ENCODE data around the gene CNTN1.
A peak's percentile ranks its signal among the peaks of the same experiment; 100 is the strongest.

The CNTN1 gene

GRCh38 chr12:40691913-40692764, at the start of gene CNTN1:
CNTN1 (plus strand) TSS chr12:40692439.
- Histone ChIP-seq H3K4me3 (ENCODE audit: low read depth in 1 of 5, low read length in 5 of 5) (peak within 1 kb of the TSS; percentile 48 to 65 (median 63)), H3K27ac (ENCODE audit: low read depth, low read length) (no peak within 1 kb of the TSS), H3K4me1 (ENCODE audit: control insufficient read depth in 5 of 5, insufficient read depth in 5 of 5, low read length in 5 of 5) (peaks cover 4 to 19% (median 16%) of the 10 kb centered on the region in 5 donors), H3K36me3 (ENCODE audit: control insufficient read depth in 5 of 5, insufficient read depth in 5 of 5, low read length in 5 of 5) (no peaks in the 10 kb centered on the region), H3K27me3 (ENCODE audit: control insufficient read depth in 5 of 5, insufficient read depth in 4 of 5, low read length in 5 of 5) (peaks cover 10 to 24% (median 18%) of the 10 kb centered on the region in 5 donors), H3K9me3 (ENCODE audit: control insufficient read depth in 5 of 5, low read length in 5 of 5) (no peaks in the 10 kb centered on the region), H3K9ac (ENCODE audit: low read length in 5 of 5) (peak within 1 kb of the TSS in 2 of 5 donors; percentile 8 to 52)

GRCh38 chr12:40643506-40643905, 48.7 kb upstream of the CNTN1 start:
- Histone ChIP-seq H3K27ac (ENCODE audit: low read depth, low read length) (no peak overlapping the region), H3K9ac (ENCODE audit: low read length in 5 of 5) (no peak overlapping the region), H3K36me3 (ENCODE audit: control insufficient read depth in 5 of 5, insufficient read depth in 5 of 5, low read length in 5 of 5) (no peaks in the 10 kb centered on the region), H3K9me3 (ENCODE audit: control insufficient read depth in 5 of 5, low read length in 5 of 5) (peaks cover 0 to 3% (median 0%) of the 10 kb centered on the region in 5 donors), H3K27me3 (ENCODE audit: control insufficient read depth in 5 of 5, insufficient read depth in 4 of 5, low read length in 5 of 5) (no peaks in the 10 kb centered on the region), H3K4me1 (ENCODE audit: control insufficient read depth in 5 of 5, insufficient read depth in 5 of 5, low read length in 5 of 5) (no peaks in the 10 kb centered on the region), H3K4me3 (ENCODE audit: low read depth in 1 of 5, low read length in 5 of 5) (no peak overlapping the region)

- Histone ChIP-seq H3K4me1 (ENCODE audit: control insufficient read depth in 5 of 5, insufficient read depth in 5 of 5, low read length in 5 of 5) (no peaks in the 10 kb centered on the region), H3K9ac (ENCODE audit: low read length in 5 of 5) (no peak overlapping the region), H3K27ac (ENCODE audit: low read depth, low read length) (no peak overlapping the region), H3K36me3 (ENCODE audit: control insufficient read depth in 5 of 5, insufficient read depth in 5 of 5, low read length in 5 of 5) (no peaks in the 10 kb centered on the region), H3K9me3 (ENCODE audit: control insufficient read depth in 5 of 5, low read length in 5 of 5) (peaks cover 0 to 3% (median 0%) of the 10 kb centered on the region in 5 donors), H3K27me3 (ENCODE audit: control insufficient read depth in 5 of 5, insufficient read depth in 4 of 5, low read length in 5 of 5) (no peaks in the 10 kb centered on the region), H3K4me3 (ENCODE audit: low read depth in 1 of 5, low read length in 5 of 5) (no peak overlapping the region)
Measured at GRCh38 chr12:40643976-40644375, 48.3 kb upstream of the CNTN1 start.

GRCh38 chr12:40644708-40645107, 47.5 kb upstream of the CNTN1 start:
- no peaks in the 10 kb centered on the region for H3K36me3 ChIP-seq (ENCODE audit: control insufficient read depth in 5 of 5, insufficient read depth in 5 of 5, low read length in 5 of 5)
- H3K9me3 ChIP-seq (ENCODE audit: control insufficient read depth in 5 of 5, low read length in 5 of 5): peaks cover 0 to 3% (median 0%) of the 10 kb centered on the region in 5 donors

GRCh38 chr12:40645361-40645760, 46.9 kb upstream of the CNTN1 start:
- Histone ChIP-seq H3K9me3 (ENCODE audit: control insufficient read depth in 5 of 5, low read length in 5 of 5) (peaks cover 0 to 3% (median 0%) of the 10 kb centered on the region in 5 donors), H3K9ac (ENCODE audit: low read length in 5 of 5) (no peak overlapping the region), H3K36me3 (ENCODE audit: control insufficient read depth in 5 of 5, insufficient read depth in 5 of 5, low read length in 5 of 5) (no peaks in the 10 kb centered on the region), H3K4me3 (ENCODE audit: low read depth in 1 of 5, low read length in 5 of 5) (no peak overlapping the region), H3K27me3 (ENCODE audit: control insufficient read depth in 5 of 5, insufficient read depth in 4 of 5, low read length in 5 of 5) (no peaks in the 10 kb centered on the region), H3K27ac (ENCODE audit: low read depth, low read length) (no peak overlapping the region), H3K4me1 (ENCODE audit: control insufficient read depth in 5 of 5, insufficient read depth in 5 of 5, low read length in 5 of 5) (no peaks in the 10 kb centered on the region)

More at GRCh38 chr12:40644708-40645107, 47.5 kb upstream of the CNTN1 start:
- Histone ChIP-seq H3K27ac (ENCODE audit: low read depth, low read length) (no peak overlapping the region), H3K4me3 (ENCODE audit: low read depth in 1 of 5, low read length in 5 of 5) (no peak overlapping the region), H3K4me1 (ENCODE audit: control insufficient read depth in 5 of 5, insufficient read depth in 5 of 5, low read length in 5 of 5) (no peaks in the 10 kb centered on the region), H3K9ac (ENCODE audit: low read length in 5 of 5) (no peak overlapping the region), H3K27me3 (ENCODE audit: control insufficient read depth in 5 of 5, insufficient read depth in 4 of 5, low read length in 5 of 5) (no peaks in the 10 kb centered on the region)

- H3K27ac ChIP-seq (ENCODE audit: low read depth, low read length): no peak overlapping the region
- no peak overlapping the region for H3K9ac ChIP-seq (ENCODE audit: low read length in 5 of 5)
- no peaks in the 10 kb centered on the region for H3K4me1 ChIP-seq (ENCODE audit: control insufficient read depth in 5 of 5, insufficient read depth in 5 of 5, low read length in 5 of 5)
- H3K4me3 ChIP-seq (ENCODE audit: low read depth in 1 of 5, low read length in 5 of 5): no peak overlapping the region
- H3K27me3 ChIP-seq (ENCODE audit: control insufficient read depth in 5 of 5, insufficient read depth in 4 of 5, low read length in 5 of 5): no peaks in the 10 kb centered on the region
- H3K36me3 ChIP-seq (ENCODE audit: control insufficient read depth in 5 of 5, insufficient read depth in 5 of 5, low read length in 5 of 5): no peaks in the 10 kb centered on the region
- peaks cover 0 to 9% (median 5%) of the 10 kb centered on the region in 5 donors for H3K9me3 ChIP-seq (ENCODE audit: control insufficient read depth in 5 of 5, low read length in 5 of 5)
Measured at GRCh38 chr12:40646456-40646855, 45.8 kb upstream of the CNTN1 start.

- Histone ChIP-seq H3K4me1 (ENCODE audit: control insufficient read depth in 5 of 5, insufficient read depth in 5 of 5, low read length in 5 of 5) (no peaks in the 10 kb centered on the region), H3K9ac (ENCODE audit: low read length in 5 of 5) (no peak overlapping the region), H3K4me3 (ENCODE audit: low read depth in 1 of 5, low read length in 5 of 5) (no peak overlapping the region), H3K9me3 (ENCODE audit: control insufficient read depth in 5 of 5, low read length in 5 of 5) (peaks cover 0 to 9% (median 5%) of the 10 kb centered on the region in 5 donors), H3K36me3 (ENCODE audit: control insufficient read depth in 5 of 5, insufficient read depth in 5 of 5, low read length in 5 of 5) (no peaks in the 10 kb centered on the region), H3K27me3 (ENCODE audit: control insufficient read depth in 5 of 5, insufficient read depth in 4 of 5, low read length in 5 of 5) (no peaks in the 10 kb centered on the region), H3K27ac (ENCODE audit: low read depth, low read length) (no peak overlapping the region)
Measured at GRCh38 chr12:40646911-40647310, 45.3 kb upstream of the CNTN1 start.

- Histone ChIP-seq H3K27ac (ENCODE audit: low read depth, low read length) (no peak overlapping the region), H3K4me1 (ENCODE audit: control insufficient read depth in 5 of 5, insufficient read depth in 5 of 5, low read length in 5 of 5) (no peaks in the 10 kb centered on the region), H3K36me3 (ENCODE audit: control insufficient read depth in 5 of 5, insufficient read depth in 5 of 5, low read length in 5 of 5) (no peaks in the 10 kb centered on the region), H3K4me3 (ENCODE audit: low read depth in 1 of 5, low read length in 5 of 5) (no peak overlapping the region), H3K9ac (ENCODE audit: low read length in 5 of 5) (no peak overlapping the region), H3K27me3 (ENCODE audit: control insufficient read depth in 5 of 5, insufficient read depth in 4 of 5, low read length in 5 of 5) (no peaks in the 10 kb centered on the region), H3K9me3 (ENCODE audit: control insufficient read depth in 5 of 5, low read length in 5 of 5) (peaks cover 0 to 9% (median 5%) of the 10 kb centered on the region in 5 donors)
Measured at GRCh38 chr12:40647651-40648050, 44.6 kb upstream of the CNTN1 start.

- no peak overlapping the region for H3K9ac ChIP-seq (ENCODE audit: low read length in 5 of 5)
- no peaks in the 10 kb centered on the region for H3K4me1 ChIP-seq (ENCODE audit: control insufficient read depth in 5 of 5, insufficient read depth in 5 of 5, low read length in 5 of 5)
- no peak overlapping the region for H3K4me3 ChIP-seq (ENCODE audit: low read depth in 1 of 5, low read length in 5 of 5)
- no peak overlapping the region for H3K27ac ChIP-seq (ENCODE audit: low read depth, low read length)
- peaks cover 0 to 7% (median 5%) of the 10 kb centered on the region in 5 donors for H3K9me3 ChIP-seq (ENCODE audit: control insufficient read depth in 5 of 5, low read length in 5 of 5)
- H3K27me3 ChIP-seq (ENCODE audit: control insufficient read depth in 5 of 5, insufficient read depth in 4 of 5, low read length in 5 of 5): no peaks in the 10 kb centered on the region
- H3K36me3 ChIP-seq (ENCODE audit: control insufficient read depth in 5 of 5, insufficient read depth in 5 of 5, low read length in 5 of 5): no peaks in the 10 kb centered on the region
Measured at GRCh38 chr12:40648519-40648918, 43.7 kb upstream of the CNTN1 start.

- Histone ChIP-seq H3K9me3 (ENCODE audit: control insufficient read depth in 5 of 5, low read length in 5 of 5) (peaks cover 0 to 7% (median 5%) of the 10 kb centered on the region in 5 donors), H3K27ac (ENCODE audit: low read depth, low read length) (no peak overlapping the region), H3K36me3 (ENCODE audit: control insufficient read depth in 5 of 5, insufficient read depth in 5 of 5, low read length in 5 of 5) (no peaks in the 10 kb centered on the region), H3K9ac (ENCODE audit: low read length in 5 of 5) (no peak overlapping the region), H3K4me1 (ENCODE audit: control insufficient read depth in 5 of 5, insufficient read depth in 5 of 5, low read length in 5 of 5) (no peaks in the 10 kb centered on the region), H3K4me3 (ENCODE audit: low read depth in 1 of 5, low read length in 5 of 5) (no peak overlapping the region), H3K27me3 (ENCODE audit: control insufficient read depth in 5 of 5, insufficient read depth in 4 of 5, low read length in 5 of 5) (no peaks in the 10 kb centered on the region)
Measured at GRCh38 chr12:40650038-40650704, 42.1 kb upstream of the CNTN1 start.
